MM.1S (cell line): ENCODE results near the gene MEGF6.

Experiments used
- DNase-seq: peaks from one replicate; pipeline ENCODE4 v3.0.0-alpha.2; 2015
- H2AFZ ChIP-seq: fragments of 300-600 bp; sonication (generic); 2 replicates; pipeline ENCODE4 v1.6.0; 2016; ENCODE audit warnings: antibody characterized with exemption, low read length
- H3F3A ChIP-seq: fragments of 300-600 bp; sonication (generic); 2 replicates; pipeline ENCODE4 v1.6.1; 2016; ENCODE audit warnings: mild to moderate bottlenecking, antibody characterized with exemption, low read length, moderate library complexity, mixed read lengths; ENCODE audit not compliant: insufficient read depth
- H3K27ac ChIP-seq: fragments of 300-600 bp; sonication (generic); 2 replicates; pipeline ENCODE4 v1.5.1; 2016; ENCODE audit warnings: mild to moderate bottlenecking, low read length
- H3K27me3 ChIP-seq: fragments of 300-600 bp; sonication (generic); replicated peaks from 2 replicates; pipeline ENCODE4 v1.6.0; 2016; ENCODE audit warnings: low read length; ENCODE audit not compliant: insufficient read depth
- H3K36me3 ChIP-seq: fragments of 300-600 bp; sonication (generic); replicated peaks from 2 replicates; pipeline ENCODE4 v1.6.1; 2016; ENCODE audit warnings: mild to moderate bottlenecking, low read length, mixed read lengths; ENCODE audit not compliant: insufficient read depth
- H3K4me1 ChIP-seq: fragments of 300-600 bp; sonication (generic); 2 replicates; pipeline ENCODE4 v1.6.1; 2016; ENCODE audit warnings: low read length, mixed read lengths
- H3K4me2 ChIP-seq: fragments of 300-600 bp; sonication (generic); 2 replicates; pipeline ENCODE4 v1.6.0; 2016; ENCODE audit warnings: low read depth, low read length
- H3K4me3 ChIP-seq: fragments of 300-600 bp; sonication (generic); 2 replicates; pipeline ENCODE4 v1.5.1; 2016; ENCODE audit warnings: low read length, mixed read lengths
- H3K79me2 ChIP-seq: fragments of 300-600 bp; sonication (generic); 2 replicates; pipeline ENCODE4 v1.6.1; 2016; ENCODE audit warnings: mixed run types, low read length, mixed read lengths
- H3K9ac ChIP-seq: fragments of 300-600 bp; sonication (generic); 2 replicates; pipeline ENCODE4 v1.6.1; 2016; ENCODE audit warnings: low read length, mixed read lengths
- H3K9me2 ChIP-seq: fragments of 300-600 bp; sonication (generic); replicated peaks from 2 replicates; pipeline ENCODE4 v1.6.1; 2016; ENCODE audit warnings: mild to moderate bottlenecking, low read length, mixed read lengths; ENCODE audit not compliant: insufficient read depth
- H3K9me3 ChIP-seq: fragments of 300-600 bp; sonication (generic); replicated peaks from 2 replicates; pipeline ENCODE4 v1.6.1; 2016; ENCODE audit warnings: mild to moderate bottlenecking, low read length, mixed read lengths; ENCODE audit not compliant: insufficient read depth
- H4K20me1 ChIP-seq: fragments of 300-600 bp; sonication (generic); 2 replicates; pipeline ENCODE4 v1.6.1; 2016; ENCODE audit warnings: mild to moderate bottlenecking, low read length, moderate library complexity, mixed read lengths; ENCODE audit not compliant: insufficient read depth
- CTCF ChIP-seq: fragments of 300-600 bp; sonication (generic); IDR thresholded peaks from 2 replicates; pipeline ENCODE4 v1.5.1; 2016; ENCODE audit warnings: antibody characterized with exemption, low read length, mixed read lengths
- EZH2 ChIP-seq: fragments of 300-600 bp; sonication (generic); optimal IDR thresholded peaks from 2 replicates; pipeline ENCODE3; 2017; ENCODE audit warnings: low read depth, mild to moderate bottlenecking, antibody characterized with exemption, low read length, mixed read lengths
- EZH2phosphoT487 ChIP-seq: fragments of 300-600 bp; sonication (generic); IDR thresholded peaks from 2 replicates; pipeline ENCODE4 v1.6.1; 2018; ENCODE audit warnings: antibody characterized with exemption, low read length

Gene MEGF6

GRCh38 chr1:3552751-3553150, 58.6 kb downstream of the MEGF6 start:
- Histone ChIP-seq H3K4me1 (no peaks in the 10 kb centered on the region), H3K9me3 (no peaks in the 10 kb centered on the region), H2AFZ (no peak overlapping the region), H3K9ac (no peak overlapping the region), H3K27me3 (peaks cover 98% of the 10 kb centered on the region), H3F3A (no peaks in the 10 kb centered on the region), H3K36me3 (no peaks in the 10 kb centered on the region), H4K20me1 (no peaks in the 10 kb centered on the region), H3K79me2 (no peaks in the 10 kb centered on the region), H3K9me2 (no peaks in the 10 kb centered on the region), H3K27ac (no peak overlapping the region), H3K4me2 (no peak overlapping the region), H3K4me3 (no peak overlapping the region)
- no peak for DNase-seq
- no peak for TF ChIP-seq EZH2phosphoT487
- no peak for TF ChIP-seq CTCF
- no peak for TF ChIP-seq EZH2

DNA sequence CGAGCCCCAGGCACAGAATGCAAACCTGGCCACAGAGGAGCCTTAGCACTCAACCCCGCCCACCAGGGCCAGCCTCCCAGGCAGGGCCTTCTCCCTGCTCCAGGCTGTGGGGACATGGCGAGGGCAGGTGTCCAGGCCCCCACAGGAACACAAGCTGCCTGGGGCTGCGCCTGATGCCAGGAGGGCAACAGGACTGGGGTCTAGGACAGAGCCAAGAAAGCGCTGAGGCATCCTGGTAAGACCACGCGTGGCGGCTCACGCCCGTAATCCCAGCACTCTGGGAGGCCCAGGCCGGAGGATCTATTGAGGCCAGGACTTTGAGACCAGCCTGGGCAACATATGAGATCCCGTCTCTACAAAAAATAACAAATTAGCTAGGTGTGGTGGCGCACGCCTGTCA, 59.1 kb downstream of the MEGF6 start:
- H3K27me3 ChIP-seq: peaks cover 98% of the 10 kb centered on the region
- no peaks in the 10 kb centered on the region for H3K36me3 ChIP-seq
- H3K4me2 ChIP-seq: no peak overlapping the region
- no peaks in the 10 kb centered on the region for H3K9me2 ChIP-seq
- no peak overlapping the region for H3K27ac ChIP-seq
- H3K79me2 ChIP-seq: no peaks in the 10 kb centered on the region
- H3F3A ChIP-seq: no peaks in the 10 kb centered on the region
- H4K20me1 ChIP-seq: no peaks in the 10 kb centered on the region
- TF ChIP-seq EZH2: no peak
- TF ChIP-seq CTCF: no peak
- no peak for TF ChIP-seq EZH2phosphoT487
- no peak overlapping the region for H3K9ac ChIP-seq
- H3K4me1 ChIP-seq: no peaks in the 10 kb centered on the region
- no peaks in the 10 kb centered on the region for H3K9me3 ChIP-seq
- DNase-seq: no peak
- no peak overlapping the region for H2AFZ ChIP-seq
- H3K4me3 ChIP-seq: no peak overlapping the region

GRCh38 chr1:3551711-3552110, 59.6 kb downstream of the MEGF6 start:
- TF ChIP-seq CTCF (no peak), EZH2phosphoT487 (no peak), EZH2 (no peak)

DNA sequence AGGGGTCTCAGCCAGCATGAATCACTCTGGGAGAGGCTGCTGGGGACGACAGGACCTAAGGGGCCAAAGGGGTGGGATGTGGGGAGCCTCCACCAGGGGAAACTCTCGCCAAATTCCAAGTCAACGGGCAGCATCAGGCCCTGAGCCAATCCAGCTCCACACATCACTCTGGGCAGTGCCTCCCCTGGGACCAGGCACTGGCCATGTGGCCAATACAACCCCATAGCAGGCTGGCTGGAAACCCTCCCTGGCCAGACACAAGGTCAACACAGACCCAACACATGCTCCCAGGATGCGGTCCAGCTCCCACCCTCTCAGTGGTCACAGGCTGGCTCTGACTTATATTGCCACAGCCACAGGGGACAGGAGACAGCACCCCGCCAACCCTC, 60.0 kb downstream of the MEGF6 start:
- no peaks in the 10 kb centered on the region for H3K9me2 ChIP-seq
- H3K4me1 ChIP-seq: no peaks in the 10 kb centered on the region
- H3K36me3 ChIP-seq: no peaks in the 10 kb centered on the region
- H3K27me3 ChIP-seq: peaks cover 96% of the 10 kb centered on the region
- H3K79me2 ChIP-seq: no peaks in the 10 kb centered on the region
- H4K20me1 ChIP-seq: no peaks in the 10 kb centered on the region
- H3K9me3 ChIP-seq: no peaks in the 10 kb centered on the region
- no peaks in the 10 kb centered on the region for H3F3A ChIP-seq
- no peak overlapping the region for H2AFZ ChIP-seq
- no peak overlapping the region for H3K27ac ChIP-seq
- TF ChIP-seq CTCF (no peak), EZH2 (no peak), EZH2phosphoT487 (no peak)
- no peak overlapping the region for H3K9ac ChIP-seq
- no peak overlapping the region for H3K4me3 ChIP-seq
- no peak overlapping the region for H3K4me2 ChIP-seq
- DNase-seq: no peak

More at GRCh38 chr1:3551711-3552110, 59.6 kb downstream of the MEGF6 start:
- Histone ChIP-seq H3K79me2 (no peaks in the 10 kb centered on the region), H2AFZ (no peak overlapping the region), H3K9me3 (no peaks in the 10 kb centered on the region), H3K27me3 (peaks cover 98% of the 10 kb centered on the region), H3K9ac (no peak overlapping the region), H3K36me3 (no peaks in the 10 kb centered on the region), H3K27ac (no peak overlapping the region), H3K9me2 (no peaks in the 10 kb centered on the region), H3K4me2 (no peak overlapping the region), H3K4me1 (no peaks in the 10 kb centered on the region), H4K20me1 (no peaks in the 10 kb centered on the region), H3F3A (no peaks in the 10 kb centered on the region), H3K4me3 (no peak overlapping the region)
- no peak for DNase-seq
